Measurements from ENCODE around the gene PTPRCAP. TPM values are rescaled to one million over a fixed set of nuclear protein-coding genes. Genes with fewer than 3 reads are reported as not detected.
"Not testable (repeated sequence)": the region's sequence is repeated elsewhere in the genome, so short reads cannot be mapped to it uniquely, and the experiment has no call there.

Gene PTPRCAP
- total RNA-seq, 1 donor from 2014 or later = 6.4 TPM

DNA sequence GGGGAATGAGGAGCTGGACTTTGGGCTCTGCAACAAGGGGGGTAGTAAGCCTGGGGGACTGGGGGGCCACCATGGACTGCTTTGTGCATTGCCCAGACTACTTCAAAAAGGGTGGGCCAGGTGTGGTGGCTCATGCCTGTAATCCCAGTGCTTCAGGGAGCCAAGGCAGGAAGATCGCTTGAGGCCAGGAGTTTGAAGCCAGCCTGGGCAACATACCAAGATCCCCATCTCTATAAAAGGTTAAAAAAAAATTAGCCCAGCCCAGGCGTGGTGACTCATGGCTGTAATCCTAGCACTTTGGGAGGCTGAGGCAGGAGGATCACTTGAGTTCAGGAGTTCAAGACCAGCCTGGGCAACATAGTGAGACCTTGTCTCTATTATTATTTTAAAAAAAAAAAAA lies 28.0 kb upstream of the PTPRCAP start:
- not testable (repeated sequence) for DNase-seq (ENCODE audit: low spot score)

DNA sequence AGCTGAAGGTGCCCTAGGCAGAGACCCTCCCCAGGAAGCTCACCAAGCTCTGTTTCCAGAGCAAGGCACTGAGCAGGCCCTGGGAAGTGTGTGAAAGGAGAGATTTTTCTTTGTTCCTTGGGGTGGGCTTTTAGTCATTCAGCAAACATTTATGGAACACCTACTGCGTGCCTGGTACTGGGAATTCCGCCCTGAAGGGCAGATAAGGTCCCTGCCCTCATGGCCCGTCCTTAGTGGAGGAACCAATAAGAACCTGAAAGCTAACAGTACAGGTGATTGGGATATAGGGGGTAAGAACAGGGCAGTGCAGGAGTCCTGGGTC lies 27.7 kb upstream of the PTPRCAP start:
- no peak for DNase-seq (ENCODE audit: low spot score)

DNA sequence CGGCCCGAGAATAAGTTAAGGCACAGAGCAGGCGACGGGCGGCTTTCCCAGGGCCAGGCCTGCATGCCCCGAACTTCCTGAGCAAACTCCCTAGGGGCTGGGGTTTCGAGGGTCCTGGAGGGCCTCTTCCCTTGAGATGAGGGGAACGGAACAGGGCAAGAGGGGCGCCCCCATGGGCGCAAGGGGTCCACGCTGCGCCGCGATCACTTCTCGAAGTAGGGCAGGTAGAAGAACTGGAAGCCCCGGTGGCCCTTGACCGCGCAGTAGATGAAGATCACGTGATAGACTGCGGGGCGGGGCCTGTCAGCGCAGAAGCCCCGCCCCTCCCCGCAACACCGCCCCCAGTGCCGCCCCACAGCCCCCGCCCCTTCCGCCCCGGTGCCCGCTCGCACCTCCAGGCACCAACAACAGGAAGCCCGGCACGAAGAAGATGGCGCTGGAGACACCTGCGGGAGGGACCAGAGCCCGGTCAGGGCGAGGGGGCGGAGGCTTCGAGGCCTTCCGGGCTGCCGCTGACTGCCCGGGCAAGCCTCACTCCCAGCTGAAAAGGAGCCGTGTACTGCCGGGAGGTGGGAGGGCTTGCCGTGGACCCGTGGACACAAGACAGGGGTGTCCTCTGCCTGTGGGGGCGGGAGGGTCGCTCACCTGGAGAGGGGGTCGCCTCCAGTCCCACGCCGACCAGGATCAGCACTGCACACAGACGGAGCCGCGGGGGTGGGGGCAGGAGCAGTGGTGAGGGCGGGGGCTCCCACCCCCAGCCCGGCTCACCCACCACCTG lies 27.1 kb upstream of the PTPRCAP start:
- DNase-seq (ENCODE audit: low spot score) = peak; percentile 92

DNA sequence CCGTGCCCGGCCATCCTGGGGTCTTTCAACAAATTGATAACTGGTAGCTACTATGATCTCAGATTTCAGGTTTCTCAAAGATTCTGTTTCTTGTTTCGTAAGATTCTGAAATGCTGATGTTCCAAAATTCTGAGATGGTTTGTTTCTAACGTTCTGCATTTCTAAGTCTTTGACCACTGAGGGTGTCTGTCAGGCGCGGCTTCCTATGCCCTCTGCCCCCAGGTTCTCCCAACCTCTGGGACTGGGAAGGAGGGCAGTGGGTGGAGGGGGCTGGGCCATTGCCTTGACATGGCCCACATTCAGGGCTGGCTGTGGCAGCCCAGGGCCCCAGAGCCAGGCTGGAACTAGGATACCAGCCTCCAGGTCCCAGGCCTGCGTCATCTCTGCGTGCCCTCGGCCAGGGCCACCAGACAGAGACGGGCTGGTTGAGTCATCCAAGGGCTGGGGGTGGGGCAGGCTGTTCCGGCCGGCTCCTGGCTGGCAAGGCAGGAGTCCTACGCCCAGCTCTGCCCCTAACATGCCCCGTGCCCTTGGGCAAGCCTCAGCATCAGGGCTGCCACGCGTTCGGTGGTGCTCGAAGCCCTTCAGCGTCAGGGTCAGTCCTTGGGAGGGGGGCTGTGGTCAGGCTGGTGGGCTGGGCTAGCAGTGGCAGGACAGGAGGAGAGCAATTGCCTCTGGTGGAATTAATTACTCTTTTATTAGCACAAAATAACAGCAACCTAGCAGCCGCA lies 26.4 kb upstream of the PTPRCAP start:
- DNase-seq (ENCODE audit: low spot score) = peak; percentile 86

DNA sequence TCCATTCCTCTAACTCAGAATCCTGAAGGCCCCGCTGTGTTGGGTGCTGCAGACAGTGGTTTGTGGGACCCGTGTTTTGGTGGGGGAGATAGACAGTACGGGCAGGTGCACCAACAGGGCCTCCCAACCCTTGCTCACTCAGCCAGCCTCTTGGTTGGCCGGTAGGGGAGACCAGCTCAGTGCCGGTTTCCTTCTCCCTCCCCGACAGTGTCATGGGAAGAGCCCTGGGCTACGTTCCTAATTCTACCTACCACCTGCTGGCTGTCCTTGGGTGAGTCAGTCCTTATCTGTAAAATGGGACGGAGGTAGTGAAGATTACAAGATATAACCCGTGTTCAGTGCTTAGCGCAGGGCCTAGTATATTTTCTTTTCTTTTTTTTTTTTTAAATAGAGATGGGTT lies 25.7 kb upstream of the PTPRCAP start:
- no peak for DNase-seq (ENCODE audit: low spot score)

DNA sequence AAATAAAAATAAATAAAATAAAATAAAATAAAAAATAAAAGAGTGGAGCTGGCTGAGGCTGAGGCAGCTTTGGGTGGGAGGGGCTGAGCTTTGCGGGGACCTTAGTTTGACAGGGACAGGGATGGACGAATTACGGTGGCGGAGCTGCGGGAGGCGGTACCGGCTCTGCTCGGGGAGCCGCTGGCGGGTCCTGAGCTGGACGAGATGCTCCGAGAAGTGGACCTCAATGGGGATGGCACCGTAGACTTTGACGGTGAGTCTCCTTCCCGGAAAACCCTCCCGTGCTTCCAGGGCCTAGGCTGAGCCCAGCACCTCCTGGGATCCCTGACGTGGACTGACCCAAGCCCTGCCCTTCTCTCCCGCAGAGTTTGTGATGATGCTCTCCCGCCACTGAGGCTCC lies 20.8 kb upstream of the PTPRCAP start:
- no peak for DNase-seq (ENCODE audit: low spot score)

DNA sequence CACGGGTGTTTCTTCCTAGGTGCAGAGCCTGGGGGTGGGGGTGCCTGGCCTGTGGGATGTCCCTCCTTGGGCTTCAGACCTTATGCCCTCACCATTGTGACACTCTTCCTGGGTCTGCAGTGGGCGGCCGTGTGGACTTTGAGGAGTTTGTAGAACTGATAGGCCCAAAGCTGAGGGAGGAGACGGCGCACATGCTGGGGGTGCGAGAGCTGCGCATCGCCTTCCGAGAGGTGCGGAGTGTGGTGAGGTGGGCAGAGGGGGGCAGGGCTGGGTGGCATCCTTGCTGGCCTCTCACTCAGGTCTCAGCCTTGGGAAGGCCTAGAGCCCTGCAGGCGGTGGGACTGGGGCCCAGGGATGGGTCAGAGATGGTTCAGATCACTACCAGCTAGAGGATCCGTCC lies 20.0 kb upstream of the PTPRCAP start:
- DNase-seq (ENCODE audit: low spot score) = no peak

DNA sequence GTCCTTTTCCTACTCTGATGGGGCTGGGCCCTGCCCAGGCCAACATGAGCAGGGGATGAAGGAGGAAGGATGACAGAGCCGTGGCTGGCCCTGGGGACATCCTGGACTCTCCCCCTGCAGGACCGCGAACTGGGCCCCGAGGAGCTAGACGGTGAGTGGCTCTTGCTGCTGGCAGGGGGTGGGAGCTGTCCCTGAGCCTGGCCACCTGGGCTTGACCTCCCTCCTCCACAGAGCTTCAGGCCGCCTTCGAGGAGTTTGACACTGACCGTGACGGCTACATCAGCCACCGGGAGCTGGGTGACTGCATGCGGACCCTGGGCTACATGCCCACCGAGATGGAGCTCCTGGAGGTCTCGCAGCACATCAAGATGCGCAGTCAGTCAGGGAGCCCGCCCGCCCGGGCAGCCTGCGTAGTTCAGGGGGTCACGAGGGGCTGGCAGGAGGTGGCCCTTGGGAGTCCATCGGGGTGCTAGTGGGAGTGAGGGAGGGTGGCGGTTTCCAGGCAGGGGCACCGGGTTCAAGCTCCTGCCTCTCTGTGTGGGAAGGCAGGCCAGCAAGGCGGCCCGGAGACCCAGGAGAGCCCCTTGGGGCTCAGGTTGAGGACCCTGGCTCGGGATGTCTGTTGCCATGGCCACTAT lies 18.7 kb upstream of the PTPRCAP start:
- DNase-seq (ENCODE audit: low spot score) = no peak

DNA sequence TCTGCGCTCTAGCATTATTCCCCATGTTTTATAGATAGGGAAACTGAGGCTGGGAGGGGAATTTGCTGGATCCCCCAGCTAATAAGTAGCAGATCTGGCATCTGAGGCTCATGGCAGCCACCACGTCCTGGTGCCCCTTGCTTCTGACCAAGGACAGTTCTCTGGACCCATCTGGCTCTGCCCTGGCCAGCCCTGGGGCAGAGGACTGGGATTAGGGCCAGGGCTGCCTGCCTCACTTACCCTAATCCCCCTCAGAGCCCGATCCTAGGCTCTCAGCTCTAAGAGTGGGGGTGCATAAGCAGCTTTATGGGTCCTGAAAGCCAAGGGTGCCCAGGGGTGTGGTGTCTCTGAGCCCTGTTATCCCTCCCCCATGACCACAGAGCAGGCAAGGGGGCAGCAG lies 17.6 kb upstream of the PTPRCAP start, which contains the start of gene CABP4:
Gene CABP4, plus strand, starts transcription at position 301 of the 400 bp plus-strand sequence. Its CDS starts 70 bp downstream, at position 371.
- no peak for DNase-seq (ENCODE audit: low spot score)

DNA sequence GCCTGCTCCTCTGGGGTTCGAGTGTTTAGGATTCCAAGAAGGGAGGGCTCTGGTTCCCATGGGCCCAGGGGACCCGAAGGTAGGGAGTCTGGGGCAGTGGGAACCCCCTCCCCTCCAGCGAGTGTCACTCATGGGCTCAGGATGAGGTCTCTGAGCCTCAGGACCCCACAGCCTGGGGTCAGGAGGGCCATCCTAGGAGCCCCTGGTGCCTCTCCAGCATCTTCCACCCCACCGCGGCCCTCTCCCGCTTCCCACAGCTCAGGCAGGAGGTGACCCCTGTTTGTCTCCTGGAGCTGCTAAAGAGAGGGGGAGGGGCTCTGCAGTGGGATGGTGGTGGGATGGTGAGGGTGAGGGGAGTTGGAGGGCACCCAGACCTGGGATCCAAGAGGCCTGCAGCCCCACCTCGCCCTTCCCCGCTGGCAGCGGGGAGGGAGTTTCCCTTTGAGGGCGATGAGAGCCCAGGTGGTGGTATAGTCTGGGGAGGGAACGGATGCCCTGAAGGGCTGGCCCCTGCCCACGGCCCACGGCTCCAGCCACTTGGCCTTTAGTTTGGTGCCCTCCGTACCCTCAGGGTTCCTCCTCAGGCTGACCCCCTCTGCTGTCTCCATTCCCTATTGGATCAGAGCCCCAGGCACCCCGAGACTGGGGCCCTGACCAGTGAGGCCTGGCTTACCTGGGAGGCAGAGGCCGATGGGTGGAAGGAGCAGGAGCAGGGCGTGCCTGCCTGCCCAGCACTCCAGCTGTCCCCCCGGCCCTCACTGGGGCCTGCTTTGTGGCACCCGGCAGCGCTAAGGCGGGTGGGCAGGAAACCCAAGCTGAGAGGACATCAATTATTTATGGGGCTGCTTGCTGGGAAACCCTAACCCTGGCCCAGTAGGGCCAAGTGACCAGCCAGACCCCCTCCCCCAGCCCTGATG lies 16.6 kb upstream of the PTPRCAP start:
- DNase-seq (ENCODE audit: low spot score) = no peak

DNA sequence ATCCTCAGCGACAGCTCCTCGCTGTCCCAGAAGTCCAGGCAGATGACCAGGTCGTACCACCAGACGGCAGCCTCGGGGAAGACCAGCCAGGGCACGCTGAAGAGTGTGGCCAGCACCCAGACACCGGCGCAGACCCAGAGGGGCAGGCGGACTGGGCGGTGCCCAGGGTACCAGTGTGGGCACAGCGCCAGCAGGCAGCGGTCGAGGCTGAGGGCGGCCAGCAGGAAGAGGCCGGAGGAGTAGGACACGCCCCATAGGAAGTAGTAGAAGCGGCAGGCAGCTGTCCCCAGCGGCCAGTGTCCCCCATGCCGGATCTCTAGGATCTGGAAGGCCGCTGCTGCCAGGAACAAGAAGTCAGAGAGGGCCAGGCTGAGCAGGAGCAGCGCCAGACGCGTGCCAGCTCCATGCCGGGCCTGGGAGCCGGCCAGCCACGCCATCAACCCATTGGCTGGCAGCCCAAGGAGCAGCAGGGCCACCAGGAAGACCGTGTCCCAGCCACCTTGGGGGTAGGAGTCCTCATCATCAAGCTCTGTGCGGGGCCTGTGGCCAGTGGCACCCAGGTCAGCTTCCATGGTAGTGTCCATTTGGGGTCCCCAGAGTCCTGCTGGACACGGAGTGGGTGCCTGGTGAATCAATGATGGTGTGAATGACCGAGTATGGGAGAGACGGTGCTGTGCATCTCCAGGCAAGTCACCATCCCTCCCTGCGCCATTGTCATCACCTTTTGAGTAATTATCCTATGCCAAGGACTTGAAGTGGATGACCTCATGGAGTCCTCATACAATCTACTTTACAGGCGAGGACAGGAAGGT lies 14.9 kb upstream of the PTPRCAP start, which contains the start of gene GPR152:
Gene GPR152, minus strand, starts transcription at position 589 of the 812 bp plus-strand sequence. Its CDS starts 5 bp downstream, at position 584.
- DNase-seq (ENCODE audit: low spot score) = no peak

DNA sequence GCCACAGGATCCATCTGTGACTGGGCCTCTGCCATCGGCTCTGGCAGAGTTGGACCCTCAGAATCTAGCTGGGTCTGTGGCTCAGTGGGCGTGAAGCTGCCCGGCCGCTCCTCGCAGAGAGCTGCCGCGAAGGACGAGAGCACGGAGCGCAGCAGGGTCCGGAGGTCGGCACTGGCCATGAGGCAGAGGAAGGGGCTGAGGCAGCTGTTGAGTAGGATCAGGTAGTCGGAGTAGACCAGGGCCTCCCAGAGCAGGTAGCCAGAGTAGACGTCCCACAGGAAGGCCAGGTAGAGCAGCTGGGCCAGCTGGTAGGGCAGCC lies 14.1 kb upstream of the PTPRCAP start:
- no peak for DNase-seq (ENCODE audit: low spot score)

DNA sequence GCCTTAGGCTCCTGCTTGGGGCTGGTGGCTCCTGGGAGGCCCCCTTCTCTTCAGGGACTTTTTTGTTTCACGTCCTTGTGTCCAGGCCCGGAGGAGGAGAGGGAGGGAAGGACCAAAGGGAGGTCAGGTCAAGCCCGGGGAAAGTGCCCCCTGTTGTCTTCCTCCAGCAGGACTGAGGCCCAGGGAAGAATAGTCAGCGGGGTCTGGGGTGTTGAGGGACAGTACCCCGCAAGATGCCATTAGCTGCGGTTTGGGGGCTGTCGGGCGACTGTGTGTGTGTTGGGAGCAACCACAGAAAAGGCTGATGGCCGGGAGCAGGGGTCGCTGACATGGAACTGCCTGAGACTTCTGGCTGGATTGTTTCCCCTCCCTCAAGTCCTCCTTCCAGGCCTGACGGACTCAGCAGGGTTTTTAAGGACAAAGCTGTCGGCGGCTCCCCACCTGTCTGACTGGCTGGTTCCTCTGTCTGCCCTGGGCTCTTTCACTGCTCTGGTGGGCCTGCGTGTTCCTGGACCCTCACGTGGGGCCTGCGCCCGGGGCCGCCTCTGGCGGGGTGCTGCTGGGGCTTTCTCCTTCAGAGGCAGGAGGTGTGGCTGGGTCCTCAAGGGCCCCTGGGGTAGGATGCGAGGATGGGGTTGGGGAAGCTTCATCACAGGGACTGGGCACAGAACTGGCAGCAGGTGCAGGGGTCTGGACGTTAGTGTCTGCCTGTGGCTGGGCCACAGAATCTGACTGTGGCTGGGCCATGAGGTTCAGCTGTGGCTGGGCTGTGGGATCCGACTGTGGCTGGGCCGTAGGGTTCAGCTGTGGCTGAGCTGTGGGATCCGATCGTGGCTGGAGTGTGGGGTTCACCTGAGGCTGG lies 13.5 kb upstream of the PTPRCAP start:
- no peak for DNase-seq (ENCODE audit: low spot score)

DNA sequence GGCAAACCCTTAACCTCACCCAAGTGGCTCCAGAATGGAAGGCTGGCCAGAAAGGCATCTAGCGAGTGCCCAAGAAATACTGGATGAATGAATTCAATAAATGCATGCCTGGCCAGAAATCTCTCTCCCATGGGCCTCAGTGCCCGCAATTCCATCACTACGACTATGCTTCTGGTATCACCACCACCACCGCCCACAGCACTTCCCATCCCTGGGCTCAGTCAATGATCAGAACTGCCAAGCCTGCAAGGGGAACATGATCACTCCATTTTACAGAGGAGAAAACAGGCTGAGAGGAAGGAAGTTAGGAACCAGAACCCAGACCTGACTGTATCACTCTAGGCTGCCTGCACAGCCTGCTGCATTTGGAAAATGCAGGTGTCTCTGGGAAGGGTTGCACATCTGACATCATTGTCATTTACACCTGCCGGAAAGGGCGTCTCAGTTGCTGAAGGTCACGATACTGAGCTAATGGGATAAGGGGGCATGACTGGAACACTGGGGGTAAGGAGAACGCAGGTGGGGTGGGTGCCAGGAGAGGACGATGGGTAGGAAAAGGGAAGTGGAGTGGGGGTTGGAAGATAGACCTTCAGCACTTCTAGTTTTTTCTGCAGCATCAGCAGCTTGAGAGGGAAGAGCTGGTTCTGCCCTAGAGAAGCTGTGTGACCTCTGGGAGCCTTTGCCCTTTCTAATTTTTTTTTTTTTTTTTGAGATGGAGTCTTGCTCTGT lies 11.8 kb upstream of the PTPRCAP start:
- DNase-seq (ENCODE audit: low spot score) = no peak

DNA sequence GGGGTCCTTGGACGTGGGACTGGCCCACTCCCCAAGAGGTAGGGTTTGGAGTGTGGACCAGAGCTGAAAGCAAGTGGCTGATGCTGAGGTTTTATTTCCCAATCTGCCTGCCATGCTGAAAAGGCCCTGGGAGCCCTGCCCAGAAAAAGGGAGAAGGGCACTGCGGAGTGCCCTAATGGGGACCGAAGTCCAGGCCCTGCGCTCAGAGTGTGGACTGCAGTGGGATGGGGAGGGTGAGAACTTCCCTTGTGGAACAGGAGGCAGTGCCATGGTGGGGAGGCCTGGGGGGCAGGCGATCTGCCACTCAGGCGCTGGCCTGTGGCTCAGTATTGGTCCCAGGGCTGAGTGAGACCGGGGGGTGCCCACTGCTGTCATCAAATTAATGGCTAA lies 10.7 kb upstream of the PTPRCAP start:
- no peak for DNase-seq (ENCODE audit: low spot score)

DNA sequence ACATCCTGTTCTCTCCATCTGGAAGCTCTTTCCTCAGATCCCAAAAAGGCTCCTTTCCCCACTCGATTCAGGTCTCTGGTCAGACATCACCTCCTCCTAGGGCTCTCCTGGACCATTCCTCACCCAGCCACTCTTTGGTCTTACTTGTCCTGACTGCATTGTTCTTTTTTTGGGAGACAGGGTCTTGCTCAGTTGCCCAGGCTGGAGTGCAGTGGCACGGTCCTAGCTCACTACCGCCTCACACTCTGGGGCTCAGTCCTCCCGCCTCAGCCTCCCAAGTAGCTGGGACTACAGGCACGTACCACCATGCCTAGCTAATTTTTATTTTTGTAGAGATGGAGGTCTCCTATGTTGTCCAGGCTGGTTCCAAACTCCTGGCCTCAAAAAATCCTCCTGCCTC lies 8.0 kb upstream of the PTPRCAP start:
- DNase-seq (ENCODE audit: low spot score) = no peak

DNA sequence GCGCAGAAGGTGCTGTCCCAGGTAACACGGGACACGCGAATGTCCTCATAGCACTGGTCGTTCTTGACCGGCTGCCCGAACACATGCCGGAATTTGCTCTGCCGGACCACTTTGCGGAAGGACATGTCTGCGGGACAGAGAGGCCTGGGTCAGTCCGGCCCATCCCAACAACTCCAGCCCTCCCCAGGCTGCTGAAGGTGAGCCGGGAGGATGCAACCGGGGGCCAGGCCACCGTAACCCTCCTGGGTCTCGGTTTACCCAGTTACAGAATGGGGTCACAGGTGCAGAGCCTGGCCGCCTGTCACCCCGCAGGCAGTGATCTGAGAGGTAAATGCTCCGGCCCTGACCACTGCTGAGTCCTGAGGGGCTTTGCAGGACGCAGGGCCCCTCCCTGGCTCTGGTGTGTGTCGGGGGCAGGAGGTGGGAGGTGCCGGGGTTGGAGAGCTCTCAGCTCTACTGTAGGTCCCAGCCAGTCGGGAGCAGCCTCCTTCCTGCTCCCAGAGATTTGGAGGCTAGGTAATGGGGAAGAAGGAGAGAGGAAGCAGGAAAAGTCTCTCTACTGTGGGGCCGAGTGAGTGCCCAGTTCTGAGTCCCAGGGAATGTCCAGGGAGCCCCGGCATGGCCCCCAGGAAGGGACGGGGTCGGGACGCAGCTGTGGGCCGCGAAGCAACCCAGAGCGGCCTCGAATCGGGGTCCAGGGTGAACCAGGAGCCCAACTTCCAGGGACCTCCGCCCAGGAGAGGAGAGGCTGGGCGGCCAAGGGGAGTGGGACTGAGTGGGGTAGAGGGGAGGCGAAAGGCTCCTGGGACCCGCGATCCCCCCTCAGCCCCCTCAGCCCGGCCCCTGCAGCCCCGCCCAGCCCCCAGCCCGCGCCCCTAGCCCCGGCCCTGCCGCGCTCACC lies 5.3 kb upstream of the PTPRCAP start:
- no peak for DNase-seq (ENCODE audit: low spot score)

DNA sequence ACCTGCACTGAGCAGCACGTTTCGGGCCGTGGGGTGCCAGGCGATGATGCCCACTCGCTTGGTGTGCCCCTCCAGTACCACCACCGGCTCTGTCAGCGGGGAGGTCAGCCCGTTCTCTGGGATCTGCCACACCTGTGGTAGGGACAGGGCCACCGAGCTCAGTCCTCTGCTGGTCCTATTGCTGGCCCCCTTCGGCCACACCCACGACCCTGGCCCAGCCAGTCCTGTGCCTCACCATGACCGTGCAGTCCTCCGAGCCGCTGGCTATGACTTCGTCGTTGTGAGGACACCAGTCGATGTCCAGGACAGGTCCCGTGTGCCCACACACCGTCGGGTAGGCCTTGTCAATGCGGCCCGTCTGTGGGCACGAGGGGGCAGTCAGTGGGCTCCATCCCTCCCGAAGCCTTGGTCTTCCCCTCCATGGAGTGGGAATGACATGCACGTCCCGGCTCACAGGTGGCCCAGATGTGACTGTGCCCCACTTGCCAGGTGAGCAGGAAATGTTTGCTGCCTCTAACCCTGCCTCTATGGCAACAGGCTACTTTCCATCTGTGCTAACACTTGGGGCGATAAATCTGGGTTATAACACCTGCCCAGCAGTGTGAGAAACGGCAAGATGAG lies 4.4 kb upstream of the PTPRCAP start:
- no peak for DNase-seq (ENCODE audit: low spot score)

Measured in ureter (tissue), 1 donor.